OCI-M2 (cell line): Measurements from ENCODE around the gene THOP1.

Experiments
- DNase-seq: peaks from one replicate; lab custom pipeline; 2025; ENCODE audit not compliant: unreplicated experiment; lab: John Stamatoyannopoulos, UW

Gene THOP1

DNA sequence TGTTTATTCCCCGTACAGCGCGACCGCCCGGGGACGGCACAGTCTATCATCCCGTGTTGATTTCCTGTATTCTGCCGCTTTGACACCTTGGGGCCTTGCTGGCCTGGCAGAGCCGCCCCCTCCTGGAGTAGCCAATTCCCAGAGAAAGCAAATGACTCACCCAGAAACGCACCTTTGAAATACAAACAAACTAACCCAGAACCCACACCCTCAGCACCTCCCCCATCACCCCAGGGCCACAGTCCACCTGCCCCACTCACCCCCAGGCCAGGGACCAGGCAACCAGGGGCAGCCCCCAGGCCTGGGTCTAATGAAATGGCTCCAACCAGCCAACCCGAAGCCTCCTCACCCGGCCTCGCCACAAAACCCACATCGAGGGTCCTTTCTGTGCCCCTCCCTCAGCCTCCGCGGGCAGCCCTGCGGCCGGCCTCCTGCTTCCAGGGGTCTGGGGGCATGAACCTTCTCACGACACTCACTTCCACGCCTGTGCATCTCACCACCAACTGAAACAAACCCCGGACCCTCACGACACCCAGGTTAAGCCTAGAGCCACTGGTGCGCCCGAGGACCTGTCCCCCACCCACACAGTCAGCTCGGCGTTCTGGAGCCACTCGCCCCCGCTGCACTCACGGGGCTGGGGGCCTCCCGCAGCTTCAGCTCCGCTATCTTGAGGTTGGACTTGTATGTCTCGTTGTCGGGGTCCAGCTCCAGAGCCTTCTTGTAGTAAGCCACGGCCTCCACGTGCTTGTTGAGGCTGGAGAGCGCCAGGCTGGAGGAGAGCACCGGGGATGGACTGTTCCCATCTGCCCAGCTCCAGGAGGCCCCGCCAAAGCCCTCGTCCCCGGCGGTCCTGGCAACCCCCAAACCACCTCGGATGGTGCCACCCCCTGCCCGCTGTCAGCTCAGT, 23.2 kb upstream of the THOP1 start:
- no peak for DNase-seq

DNA sequence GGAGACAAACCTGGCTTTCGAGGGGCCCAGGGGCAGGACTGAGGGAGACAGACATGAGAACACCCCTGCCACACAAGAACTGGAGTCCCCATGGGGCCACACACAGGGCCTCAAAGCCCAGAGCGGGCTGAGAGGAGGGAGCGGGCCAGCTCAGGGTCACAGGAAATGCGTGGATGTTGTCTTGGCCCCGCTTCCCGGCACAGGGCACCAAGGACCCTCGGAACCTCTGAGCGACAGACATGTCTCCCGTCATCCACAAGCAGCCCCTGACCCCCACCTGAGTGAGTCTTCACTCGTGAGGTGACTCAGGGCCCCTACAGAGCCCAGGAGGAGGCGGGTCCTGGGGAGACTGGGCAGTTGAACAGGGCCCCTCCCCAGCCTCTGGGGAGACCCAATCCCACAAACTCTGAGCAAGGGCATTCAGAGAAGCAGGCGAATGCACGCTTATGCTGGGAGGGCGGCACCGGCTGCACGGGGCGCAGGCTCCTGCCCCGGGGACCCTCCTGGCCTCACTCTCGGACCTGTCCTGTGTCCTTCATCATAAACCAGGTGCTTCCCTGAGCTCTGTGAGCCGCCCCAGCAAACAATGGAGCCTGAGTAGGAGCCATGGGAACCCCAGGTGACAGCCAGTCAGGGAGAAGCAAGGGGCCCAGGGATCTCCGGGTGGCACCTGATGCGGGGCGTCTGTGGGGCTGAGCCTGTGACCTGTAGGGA, 22.4 kb upstream of the THOP1 start:
- no peak for DNase-seq

DNA sequence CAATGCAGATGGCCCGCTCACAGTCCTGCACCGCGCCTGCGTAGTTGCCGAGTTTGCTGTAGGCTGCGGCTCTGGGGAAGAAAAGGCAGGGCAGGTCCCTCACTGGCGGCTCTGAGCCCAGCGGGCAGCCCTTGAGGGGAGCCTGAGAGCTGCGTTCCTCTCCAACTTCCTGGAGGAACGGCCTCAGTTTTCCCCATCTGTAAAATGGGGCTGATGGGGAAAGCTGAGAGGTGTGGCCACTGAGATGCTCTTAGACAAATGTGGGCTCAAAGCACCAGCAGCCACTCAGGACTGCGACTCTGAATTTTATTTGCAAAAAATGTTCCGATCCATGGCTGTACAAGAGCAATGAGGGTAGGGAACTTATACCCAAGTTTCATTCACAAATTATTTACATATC, 21.6 kb upstream of the THOP1 start:
- DNase-seq, result no peak

DNA sequence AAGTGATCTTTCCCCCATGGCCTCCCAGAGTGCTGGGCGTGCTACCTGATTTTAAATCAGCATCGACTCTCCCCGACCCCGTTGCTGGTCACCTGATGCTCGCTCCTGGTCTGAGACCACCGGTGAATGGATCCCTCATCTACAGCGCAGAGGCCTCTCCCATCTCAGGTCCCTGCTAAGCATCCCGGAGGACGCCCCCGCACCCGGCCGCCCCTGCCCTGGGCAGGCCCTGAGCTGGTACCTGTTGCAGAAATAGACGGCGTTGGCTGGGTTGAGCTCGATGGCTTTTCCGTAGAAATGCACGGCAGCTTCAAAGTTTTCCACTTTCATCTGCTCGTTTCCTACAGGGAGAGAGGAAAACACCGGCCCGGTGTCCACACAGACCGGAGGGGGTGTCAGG, 20.4 kb upstream of the THOP1 start:
- no peak for DNase-seq

DNA sequence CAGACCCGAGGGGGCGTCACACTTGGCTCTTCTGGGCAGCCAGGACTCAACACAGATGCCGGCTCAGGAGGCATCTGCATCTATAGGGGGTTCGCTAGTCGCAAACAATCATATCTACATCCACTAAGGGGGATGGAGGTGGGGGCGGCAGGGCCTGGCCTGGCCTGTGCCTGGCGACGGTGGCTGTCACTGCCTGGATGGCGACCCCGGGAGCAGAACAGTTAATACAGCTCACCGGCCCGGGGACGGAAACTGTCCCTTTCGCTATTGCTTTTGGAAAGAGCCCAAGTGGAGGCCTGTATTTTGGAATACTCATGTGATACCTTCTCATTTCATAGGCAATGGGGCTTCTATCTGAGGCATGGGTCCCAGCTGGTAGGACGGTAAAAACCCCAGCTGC, 19.9 kb upstream of the THOP1 start:
- DNase-seq, result no peak

DNA sequence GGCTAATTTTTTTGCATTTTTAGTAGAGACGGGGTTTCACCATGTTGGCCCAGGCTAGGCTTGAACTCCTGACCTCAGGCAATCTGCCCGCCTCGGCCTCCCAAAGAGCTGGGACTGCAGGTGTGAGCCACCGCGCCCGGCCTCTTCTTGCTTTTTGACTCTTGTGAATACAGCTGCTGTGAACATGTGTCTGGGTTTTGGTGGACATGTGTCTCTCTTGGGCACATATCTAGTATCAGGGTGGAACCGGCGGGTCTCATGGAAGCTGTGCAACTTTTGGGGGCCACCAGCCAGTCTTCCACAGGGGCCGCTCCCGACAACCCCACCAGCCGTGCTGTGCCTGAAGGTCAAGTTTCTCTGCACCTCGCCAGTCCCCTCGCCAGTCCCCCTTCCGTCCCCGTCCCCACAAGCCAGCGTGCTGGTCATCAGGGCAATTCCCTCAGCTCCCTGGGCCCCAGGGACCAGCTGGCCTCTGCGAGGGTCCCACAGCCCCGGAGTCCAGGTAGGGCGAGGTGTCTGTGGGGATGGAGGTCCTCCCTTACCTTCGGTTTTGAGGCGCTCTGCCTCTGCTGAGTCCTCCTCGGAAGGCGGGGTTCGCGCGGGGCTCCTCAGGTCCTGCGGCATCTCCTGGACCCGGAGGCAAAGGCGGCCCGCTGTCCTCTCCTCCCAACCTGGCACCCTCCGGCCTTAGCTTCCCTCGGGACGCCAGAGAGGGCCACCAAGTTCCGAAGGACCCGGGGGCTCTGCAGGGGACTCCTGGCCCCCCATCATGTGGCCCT, 18.5 kb upstream of the THOP1 start:
- no peak for DNase-seq

- DNase-seq, result no peak
These were observed 17.6 kb upstream of the THOP1 start for GRCh38 chr19:2767688-2768087.

- no peak for DNase-seq
These were observed 16.8 kb upstream of the THOP1 start for GRCh38 chr19:2768365-2769132.

GRCh38 chr19:2769218-2769617, 16.1 kb upstream of the THOP1 start:
- no peak for DNase-seq

DNA sequence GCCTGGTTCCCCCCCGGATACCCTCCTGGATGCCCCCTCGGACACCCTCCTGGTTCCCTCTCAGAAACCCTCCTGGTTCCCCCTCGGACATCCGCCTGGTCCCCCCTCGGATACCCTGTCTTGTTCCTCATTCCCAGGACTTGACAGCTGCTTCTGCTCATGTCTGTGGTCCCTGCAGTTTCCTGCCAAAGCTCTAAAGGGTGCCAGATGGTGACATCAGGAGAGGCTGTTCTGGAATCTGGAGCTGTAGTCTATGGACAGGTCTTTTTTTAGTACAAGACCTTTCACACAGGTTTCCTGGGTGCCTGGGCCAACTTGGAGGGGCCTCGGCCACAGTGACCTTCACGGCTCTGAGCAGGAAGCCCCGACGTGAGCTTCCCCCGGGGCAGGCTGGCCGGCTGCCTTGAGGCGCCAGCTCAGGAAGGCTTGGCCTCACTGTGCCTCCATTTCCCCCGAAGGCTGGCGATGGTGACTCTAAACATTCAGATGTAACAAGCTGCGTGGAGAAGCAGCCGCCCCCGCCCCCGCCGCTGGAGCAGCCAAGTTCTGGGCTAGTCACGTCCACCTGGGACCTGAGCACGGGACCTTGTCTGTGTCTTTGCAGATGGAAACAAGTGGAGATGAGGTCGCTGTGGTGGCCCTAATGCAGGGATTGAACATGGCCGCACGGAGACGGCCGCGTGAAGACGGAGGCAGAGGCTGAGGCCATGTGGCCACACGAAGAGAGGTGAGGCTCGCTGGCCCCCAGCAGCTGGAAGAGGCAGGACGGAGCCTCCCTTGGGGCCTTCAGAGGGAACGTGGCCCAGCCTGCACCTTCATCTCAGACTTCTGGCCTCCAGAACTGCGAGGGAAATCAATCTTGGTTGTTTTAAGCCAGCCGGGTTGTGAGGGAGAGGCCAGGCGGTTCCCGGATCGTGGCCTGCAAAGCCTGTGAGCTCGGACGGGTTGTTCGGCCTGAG, 15.0 kb upstream of the THOP1 start:
- DNase-seq, result no peak

- DNase-seq, result no peak
These were observed 13.3 kb upstream of the THOP1 start for GRCh38 chr19:2771786-2772674.

GRCh38 chr19:2774083-2774679, 11.1 kb upstream of the THOP1 start:
- DNase-seq, result no peak

- DNase-seq, result no peak
These were observed 10.2 kb upstream of the THOP1 start for GRCh38 chr19:2774953-2775555.

DNA sequence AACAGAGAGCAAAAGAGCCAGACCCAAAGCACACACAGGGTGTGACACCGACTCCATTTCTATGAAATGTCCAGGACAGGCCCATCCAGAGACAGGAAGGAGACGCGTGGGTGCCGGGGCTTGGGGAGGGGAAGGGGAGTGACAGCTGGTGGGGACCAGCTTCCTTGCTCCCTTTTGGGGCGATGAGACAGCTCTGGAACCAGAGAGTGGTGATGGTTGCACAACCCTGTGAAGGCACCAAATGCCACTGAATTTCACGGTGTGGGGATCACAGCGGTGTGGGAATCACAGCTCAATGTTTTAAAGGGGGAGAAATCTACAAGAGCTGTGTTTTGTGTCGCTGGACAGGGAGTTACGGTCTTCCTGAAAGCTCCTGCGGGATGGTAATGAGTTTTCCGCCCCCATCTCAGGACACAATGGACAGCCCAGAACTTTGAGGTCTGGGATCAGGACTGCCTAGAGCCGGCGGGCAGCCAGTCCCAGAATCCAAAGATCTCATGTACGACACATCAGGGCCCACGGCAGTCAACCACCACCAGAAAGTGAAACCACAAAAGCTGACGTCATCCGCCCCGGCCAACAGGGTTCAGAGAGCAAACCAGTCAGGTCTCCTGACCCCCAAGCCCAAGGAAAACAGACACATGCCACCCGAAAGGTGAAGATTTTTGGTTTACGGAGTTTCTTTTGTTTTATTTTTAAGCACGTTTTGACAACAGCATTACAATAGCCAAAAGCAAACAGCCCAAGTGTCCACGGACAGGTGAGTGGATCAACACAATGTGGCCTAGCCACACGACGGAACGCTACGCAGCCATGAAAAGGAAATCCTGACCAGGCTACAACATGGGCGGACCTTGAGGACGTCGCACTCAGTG, 9.5 kb upstream of the THOP1 start:
- no peak for DNase-seq

GRCh38 chr19:2777952-2778683, 7.2 kb upstream of the THOP1 start:
- DNase-seq, result no peak

DNA sequence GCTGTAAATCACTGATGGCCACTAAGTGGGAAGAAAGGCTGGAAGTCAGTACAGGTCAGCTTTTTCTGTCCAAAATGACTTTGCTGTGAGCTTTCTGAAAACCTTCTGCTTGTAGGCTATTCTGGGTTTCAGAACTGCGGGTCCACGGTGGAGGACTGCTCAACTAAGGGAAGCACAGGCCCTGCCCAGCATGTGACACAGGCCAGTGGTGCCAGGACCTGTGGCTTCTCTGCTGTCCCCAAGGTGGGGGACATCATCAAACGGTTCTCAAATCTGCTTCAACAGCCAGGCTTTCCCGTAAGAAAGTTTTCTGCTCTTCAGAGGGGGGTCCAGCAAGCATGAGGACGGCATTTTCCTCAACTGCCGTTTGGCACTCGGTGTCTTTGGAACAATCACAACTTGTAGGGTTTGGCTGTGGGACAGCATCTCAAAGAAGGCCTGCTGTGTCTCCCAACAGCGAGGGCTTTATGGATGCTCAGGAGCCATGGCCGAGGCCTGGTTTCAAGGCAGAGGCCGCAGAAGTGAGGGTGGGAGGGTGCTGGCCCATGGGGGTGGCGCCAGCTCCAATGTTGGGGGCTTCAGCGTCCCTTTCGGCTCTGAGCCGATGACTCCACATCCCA, 6.1 kb upstream of the THOP1 start:
- DNase-seq, result no peak
